Endometrial microvascular endothelial cells (primary cell): ENCODE data around the gene ALAS2. TPM values are rescaled to one million over a fixed set of nuclear protein-coding genes. Genes with fewer than 3 reads are reported as not detected.

Source experiments
- total RNA-seq: library from RNA; depleted of rRNA; stranded (reverse); fragments of >200 nt; gene quantifications from one replicate; pipeline ENCODE4 v1.2.3, GENCODE V29; 2015; ENCODE audit errors: inconsistent ontology term

ALAS2 gene
- total RNA-seq, 1 donor from 2014 or later = not detected

Other genes starting within 250 kb of the ALAS2 start
- gene ITIH6, start 232.7 kb downstream of the ALAS2 start, total RNA-seq = not detected
- 140 TPM for gene MAGED2, start 223.2 kb downstream of the ALAS2 start, total RNA-seq
- 0.74 TPM for gene TRO, start 110.2 kb downstream of the ALAS2 start, total RNA-seq
- gene PFKFB1, start 36.8 kb downstream of the ALAS2 start, total RNA-seq = not detected
- gene APEX2, start 30.6 kb downstream of the ALAS2 start, total RNA-seq = 19.0 TPM
- gene PAGE2B, start 44.1 kb upstream of the ALAS2 start, total RNA-seq = not detected
- not detected for gene PAGE2, start 58.0 kb upstream of the ALAS2 start, total RNA-seq
- not detected for gene PAGE5, start 189.4 kb upstream of the ALAS2 start, total RNA-seq
- not detected for gene PAGE3, start 233.9 kb upstream of the ALAS2 start, total RNA-seq